Hepatocyte (in vitro differentiated cells): ENCODE measurements around the gene ROR2.
"Not testable (repeated sequence)": the region's sequence is repeated elsewhere in the genome, so short reads cannot be mapped to it uniquely, and the experiment has no call there.

Source experiments
- CTCF ChIP-seq: fragments of 200-600 bp; sonication (generic); IDR thresholded peaks from 2 replicates; pipeline ENCODE4 v1.5.1; 2016; ENCODE audit warnings: antibody characterized with exemption, mild to moderate bottlenecking; ENCODE audit not compliant: poor library complexity
- EZH2 ChIP-seq: fragments of 200-600 bp; sonication (generic); IDR thresholded peaks from 2 replicates; pipeline ENCODE4 v1.6.1; 2016; ENCODE audit warnings: antibody characterized with exemption, mild to moderate bottlenecking, borderline replicate concordance

- TF ChIP-seq CTCF, EZH2: not testable (repeated sequence)
Measured at GRCh38 chr9:91797517-91797916, 152.5 kb downstream of the ROR2 start.
